ENCODE data around the gene CRYL1. TPM values are rescaled to one million over a fixed set of nuclear protein-coding genes. Genes with fewer than 3 reads are reported as not detected.
A peak's percentile ranks its signal among the peaks of the same experiment; 100 is the strongest.

The CRYL1 gene
- total RNA-seq, 2 experiments from 2014 or later: 8.9 to 9.3 TPM

- H3K9me3 Mint-ChIP-seq: no peaks in the 10 kb centered on the region
- peaks cover under 1% of the 10 kb centered on the region for H3K4me1 Mint-ChIP-seq (ENCODE audit: low read depth)
- H3K27ac Mint-ChIP-seq: no peak overlapping the region
Observed at GRCh38 chr13:20482275-20482761, 43.3 kb downstream of the CRYL1 start.

GRCh38 chr13:20477394-20477793 lies 48.3 kb downstream of the CRYL1 start:
- H3K27ac Mint-ChIP-seq: no peak overlapping the region
- H3K9me3 Mint-ChIP-seq: no peaks in the 10 kb centered on the region
- no peaks in the 10 kb centered on the region for H3K27me3 Mint-ChIP-seq (ENCODE audit: low read depth)
- peaks cover 27% of the 10 kb centered on the region for H3K4me1 Mint-ChIP-seq (ENCODE audit: low read depth)
- no peak overlapping the region for H3K4me3 Mint-ChIP-seq
- intact Hi-C loops (cut with micrococcal nuclease): loop anchor here (2.0 to 5.0 kb wide), 3 partner anchors 47 to 700 kb away; partner anchors contain the start of genes CRYL1, MRPL57, SKA3 and XPO4
- CTCF ChIA-PET: no interaction called here
- no peaks in the 10 kb centered on the region for H3K36me3 Mint-ChIP-seq (ENCODE audit: low read depth)
- DNase-seq: no peak

More at GRCh38 chr13:20482275-20482761, 43.3 kb downstream of the CRYL1 start:
- no peaks in the 10 kb centered on the region for H3K36me3 Mint-ChIP-seq (ENCODE audit: low read depth)
- intact Hi-C loops (cut with micrococcal nuclease): no loop called here
- no peak overlapping the region for H3K4me3 Mint-ChIP-seq
- H3K27me3 Mint-ChIP-seq (ENCODE audit: low read depth): no peaks in the 10 kb centered on the region
- no peak for DNase-seq
- CTCF ChIA-PET: interaction anchor here (1.5 kb wide), 1 partner anchor 301 kb away, joined by 4 read pairs; no protein-coding TSS in a partner anchor

- H3K27me3 Mint-ChIP-seq (ENCODE audit: low read depth): no peaks in the 10 kb centered on the region
- no peaks in the 10 kb centered on the region for H3K9me3 Mint-ChIP-seq
Observed at GRCh38 chr13:20475927-20476691, 49.5 kb downstream of the CRYL1 start.

GRCh38 chr13:20474515-20474914 lies 51.1 kb downstream of the CRYL1 start:
- Mint-ChIP-seq H3K4me1 (ENCODE audit: low read depth) (peaks cover 27% of the 10 kb centered on the region), H3K27ac (peak overlapping the region; percentile 92), H3K27me3 (ENCODE audit: low read depth) (no peaks in the 10 kb centered on the region), H3K9me3 (no peaks in the 10 kb centered on the region), H3K36me3 (ENCODE audit: low read depth) (no peaks in the 10 kb centered on the region), H3K4me3 (no peak overlapping the region)
- intact Hi-C loops (cut with micrococcal nuclease): no loop called here
- CTCF ChIA-PET: interaction anchor here (1.1 kb wide), 1 partner anchor 62 kb away, joined by 3 read pairs; no protein-coding TSS in a partner anchor
- DNase-seq: no peak

More at GRCh38 chr13:20475927-20476691, 49.5 kb downstream of the CRYL1 start:
- peak; percentile 82 for DNase-seq
- CTCF ChIA-PET: interaction anchor here (0.6 to 1.4 kb wide), 9 partner anchors 11 to 375 kb away, joined by 3 to 5 read pairs (median 3); no protein-coding TSS in a partner anchor
- H3K4me3 Mint-ChIP-seq: peak overlapping the region; percentile 65
- intact Hi-C loops (cut with micrococcal nuclease): loop anchor here (1.0 to 5.0 kb wide), 5 partner anchors 49 to 701 kb away; partner anchors contain the start of genes CRYL1, MRPL57, SKA3 and XPO4
- H3K27ac Mint-ChIP-seq: peak overlapping the region; percentile 92
- no peaks in the 10 kb centered on the region for H3K36me3 Mint-ChIP-seq (ENCODE audit: low read depth)
- H3K4me1 Mint-ChIP-seq (ENCODE audit: low read depth): peaks cover 27% of the 10 kb centered on the region

GRCh38 chr13:20473888-20474287 lies 51.8 kb downstream of the CRYL1 start:
- H3K4me3 Mint-ChIP-seq: no peak overlapping the region
- H3K9me3 Mint-ChIP-seq: no peaks in the 10 kb centered on the region
- peaks cover 27% of the 10 kb centered on the region for H3K4me1 Mint-ChIP-seq (ENCODE audit: low read depth)
- no peak for DNase-seq
- CTCF ChIA-PET: interaction anchor here (0.7 to 1.1 kb wide), 2 partner anchors 21 to 62 kb away, joined by 3 read pairs; no protein-coding TSS in a partner anchor
- intact Hi-C loops (cut with micrococcal nuclease): no loop called here
- no peak overlapping the region for H3K27ac Mint-ChIP-seq
- no peaks in the 10 kb centered on the region for H3K36me3 Mint-ChIP-seq (ENCODE audit: low read depth)
- H3K27me3 Mint-ChIP-seq (ENCODE audit: low read depth): no peaks in the 10 kb centered on the region

GRCh38 chr13:20473139-20473538 lies 52.5 kb downstream of the CRYL1 start:
- intact Hi-C loops (cut with micrococcal nuclease): no loop called here
- H3K9me3 Mint-ChIP-seq: no peaks in the 10 kb centered on the region
- no peak overlapping the region for H3K4me3 Mint-ChIP-seq
- H3K27me3 Mint-ChIP-seq (ENCODE audit: low read depth): no peaks in the 10 kb centered on the region
- peaks cover 27% of the 10 kb centered on the region for H3K4me1 Mint-ChIP-seq (ENCODE audit: low read depth)
- DNase-seq: no peak
- CTCF ChIA-PET: interaction anchor here (0.7 to 1.4 kb wide), 2 partner anchors 22 to 278 kb away, joined by 3 to 5 read pairs; no protein-coding TSS in a partner anchor
- no peaks in the 10 kb centered on the region for H3K36me3 Mint-ChIP-seq (ENCODE audit: low read depth)
- no peak overlapping the region for H3K27ac Mint-ChIP-seq

GRCh38 chr13:20472531-20472930 lies 53.1 kb downstream of the CRYL1 start:
- intact Hi-C loops (cut with micrococcal nuclease): no loop called here
- H3K9me3 Mint-ChIP-seq: no peaks in the 10 kb centered on the region
- no peaks in the 10 kb centered on the region for H3K36me3 Mint-ChIP-seq (ENCODE audit: low read depth)
- H3K27ac Mint-ChIP-seq: no peak overlapping the region
- DNase-seq: no peak
- CTCF ChIA-PET: interaction anchor here (1.4 kb wide), 1 partner anchor 277 kb away, joined by 5 read pairs; no protein-coding TSS in a partner anchor
- peaks cover 27% of the 10 kb centered on the region for H3K4me1 Mint-ChIP-seq (ENCODE audit: low read depth)
- H3K27me3 Mint-ChIP-seq (ENCODE audit: low read depth): no peaks in the 10 kb centered on the region
- no peak overlapping the region for H3K4me3 Mint-ChIP-seq

GRCh38 chr13:20470136-20470535 lies 55.5 kb downstream of the CRYL1 start:
- Mint-ChIP-seq H3K4me1 (ENCODE audit: low read depth) (peaks cover 6% of the 10 kb centered on the region), H3K36me3 (ENCODE audit: low read depth) (no peaks in the 10 kb centered on the region), H3K9me3 (no peaks in the 10 kb centered on the region), H3K4me3 (no peak overlapping the region), H3K27me3 (ENCODE audit: low read depth) (no peaks in the 10 kb centered on the region), H3K27ac (no peak overlapping the region)
- intact Hi-C loops (cut with micrococcal nuclease): no loop called here
- DNase-seq: no peak
- CTCF ChIA-PET: interaction anchor here (1.2 kb wide), 1 partner anchor 15 kb away, joined by 3 read pairs; no protein-coding TSS in a partner anchor

GRCh38 chr13:20466371-20466770 lies 59.3 kb downstream of the CRYL1 start:
- no peak overlapping the region for H3K27ac Mint-ChIP-seq
- CTCF ChIA-PET: interaction anchor here (0.6 to 0.7 kb wide), 2 partner anchors 28 to 161 kb away, joined by 3 to 4 read pairs; no protein-coding TSS in a partner anchor
- DNase-seq: no peak
- intact Hi-C loops (cut with micrococcal nuclease): no loop called here
- peaks cover 12% of the 10 kb centered on the region for H3K4me1 Mint-ChIP-seq (ENCODE audit: low read depth)
- no peaks in the 10 kb centered on the region for H3K9me3 Mint-ChIP-seq
- no peaks in the 10 kb centered on the region for H3K27me3 Mint-ChIP-seq (ENCODE audit: low read depth)
- no peak overlapping the region for H3K4me3 Mint-ChIP-seq
- no peaks in the 10 kb centered on the region for H3K36me3 Mint-ChIP-seq (ENCODE audit: low read depth)

- H3K27ac Mint-ChIP-seq: no peak overlapping the region
- DNase-seq: no peak
- no peak overlapping the region for H3K4me3 Mint-ChIP-seq
- H3K27me3 Mint-ChIP-seq (ENCODE audit: low read depth): no peaks in the 10 kb centered on the region
- H3K4me1 Mint-ChIP-seq (ENCODE audit: low read depth): peaks cover 17% of the 10 kb centered on the region
- intact Hi-C loops (cut with micrococcal nuclease): no loop called here
- H3K9me3 Mint-ChIP-seq: no peaks in the 10 kb centered on the region
- CTCF ChIA-PET: no interaction called here
- no peaks in the 10 kb centered on the region for H3K36me3 Mint-ChIP-seq (ENCODE audit: low read depth)
Observed at GRCh38 chr13:20465218-20465879, 60.3 kb downstream of the CRYL1 start.

- DNase-seq: no peak
- Mint-ChIP-seq H3K4me3 (no peak overlapping the region), H3K27ac (no peak overlapping the region), H3K36me3 (ENCODE audit: low read depth) (no peaks in the 10 kb centered on the region), H3K9me3 (no peaks in the 10 kb centered on the region), H3K27me3 (ENCODE audit: low read depth) (no peaks in the 10 kb centered on the region), H3K4me1 (ENCODE audit: low read depth) (peaks cover 18% of the 10 kb centered on the region)
- CTCF ChIA-PET: no interaction called here
- intact Hi-C loops (cut with micrococcal nuclease): no loop called here
Observed at GRCh38 chr13:20462921-20463320, 62.7 kb downstream of the CRYL1 start.

GRCh38 chr13:20462533-20462915 lies 63.1 kb downstream of the CRYL1 start:
- intact Hi-C loops (cut with micrococcal nuclease): no loop called here
- Mint-ChIP-seq H3K4me3 (no peak overlapping the region), H3K36me3 (ENCODE audit: low read depth) (no peaks in the 10 kb centered on the region), H3K27me3 (ENCODE audit: low read depth) (no peaks in the 10 kb centered on the region), H3K9me3 (no peaks in the 10 kb centered on the region), H3K27ac (no peak overlapping the region), H3K4me1 (ENCODE audit: low read depth) (peaks cover 22% of the 10 kb centered on the region)
- CTCF ChIA-PET: no interaction called here
- no peak for DNase-seq
